Natural killer cell (primary cell): ENCODE data around the gene CCDC88B. TPM values are rescaled to one million over a fixed set of nuclear protein-coding genes. Genes with fewer than 3 reads are reported as not detected.
A peak's percentile ranks its signal among the peaks of the same experiment; 100 is the strongest.

Experiments used
- ATAC-seq, 3 donors: fragments of 150-1000 bp in 2 of 3; fragments of 200-7000 bp in 1 of 3; cut with Tn5 transposase; 1 replicate in 1 of 3; 2 replicates in 2 of 3; pipeline ENCODE4 v1.10.0; 2021; ENCODE audit warnings: mild to moderate bottlenecking in 2 of 3, moderate library complexity in 2 of 3
- DNase-seq, 2 donors: peaks; one replicate each; pipeline versions ENCODE4 v3.0.0 to v3.0.0-alpha.2; 2013 to 2021; ENCODE audit warnings: mixed read lengths in 1 of 2
- H3K27ac ChIP-seq: one replicate; pipeline ENCODE4 v1.5.1; 2013; ENCODE audit warnings: mild to moderate bottlenecking, low read length
- H3K27me3 ChIP-seq: one replicate; pipeline ENCODE4 v1.6.1; 2013; ENCODE audit warnings: low read length; ENCODE audit not compliant: control insufficient read depth, insufficient read depth
- H3K36me3 ChIP-seq: one replicate; pipeline ENCODE4 v1.6.1; 2013; ENCODE audit warnings: low read length; ENCODE audit not compliant: control insufficient read depth, insufficient read depth
- H3K4me1 ChIP-seq: one replicate; pipeline ENCODE4 v1.6.1; 2013; ENCODE audit warnings: low read length; ENCODE audit not compliant: control insufficient read depth, insufficient read depth
- H3K4me3 ChIP-seq: one replicate; pipeline ENCODE4 v1.5.1; 2013; ENCODE audit warnings: low read length
- H3K9me3 ChIP-seq: one replicate; pipeline ENCODE4 v1.6.1; 2013; ENCODE audit warnings: low read length; ENCODE audit not compliant: control insufficient read depth, insufficient read depth
- H3K27ac Mint-ChIP-seq, 2 donors: one replicate each; pipeline ENCODE4 v1.8.0; 2022; ENCODE audit warnings: mild to moderate bottlenecking in 2 of 2, mixed read lengths in 2 of 2, moderate library complexity in 1 of 2
- H3K27me3 Mint-ChIP-seq, 2 donors: one replicate each; pipeline ENCODE4 v1.8.0; 2022; ENCODE audit warnings: low read depth in 2 of 2, mixed read lengths in 2 of 2
- H3K36me3 Mint-ChIP-seq: one replicate; pipeline ENCODE4 v1.8.0; 2022; ENCODE audit warnings: mixed read lengths
- H3K4me1 Mint-ChIP-seq, 2 donors: one replicate each; pipeline ENCODE4 v1.8.0; 2022; ENCODE audit warnings: mixed read lengths in 2 of 2
- H3K4me3 Mint-ChIP-seq: one replicate; pipeline ENCODE4 v1.8.0; 2022; ENCODE audit warnings: mild to moderate bottlenecking, moderate library complexity, mixed read lengths
- H3K9me3 Mint-ChIP-seq, 2 donors: one replicate each; pipeline ENCODE4 v1.8.0; 2022; ENCODE audit warnings: mixed read lengths in 2 of 2
- CTCF ChIP-seq: fragments of 200-600 bp; IDR thresholded peaks from one replicate; pipeline ENCODE4 v1.8.0; 2022; ENCODE audit warnings: antibody characterized with exemption
- WGBS: methylation state at CpG from one replicate; pipeline ENCODE4 v1.1.7; 2013; ENCODE audit warnings: missing lambda C conversion rate; ENCODE audit not compliant: insufficient coverage; 5-methylcytosine and 5-hydroxymethylcytosine counted together
- intact Hi-C: fragments of 100-400 bp; cut with micrococcal nuclease; formaldehyde crosslinking; loops from one replicate; pipeline ENCODE4 v1.14.2; 2022
- total RNA-seq, 4 donors: library from RNA; stranded (reverse); fragments of 120-200 nt in 1 of 4; gene quantifications; one replicate each; pipeline versions ENCODE4 v1.2.3 to v1.2.4, GENCODE V29; 2013 to 2022

The CCDC88B gene
- total RNA-seq, 3 donors from 2014 or later (not counting 1 experiment from before 2014, with no cell fraction given), result 262 to 276 (median 272) TPM

- Mint-ChIP-seq H3K9me3 (no peaks in the 10 kb centered on the region), H3K27ac (no peak overlapping the region), H3K4me1 (peaks cover 6 to 25% of the 10 kb centered on the region in 2 donors), H3K27me3 (peaks cover 43 to 65% of the 10 kb centered on the region in 2 donors), H3K36me3 (no peaks in the 10 kb centered on the region), H3K4me3 (no peak overlapping the region)
- intact Hi-C loops, result no loop called here
- Histone ChIP-seq H3K4me3 (no peak overlapping the region), H3K9me3 (no peaks in the 10 kb centered on the region), H3K27me3 (peaks cover 62% of the 10 kb centered on the region), H3K36me3 (no peaks in the 10 kb centered on the region), H3K4me1 (peaks cover 30% of the 10 kb centered on the region), H3K27ac (no peak overlapping the region)
- DNase-seq (no peak), ATAC-seq (no peak)
- TF ChIP-seq CTCF, result no peak
- 11% methylated on average over 31 of the region's 34 CpGs for WGBS
Measured at GRCh38 chr11:64296830-64297698, 42.9 kb upstream of the CCDC88B start.

- H3K4me3 ChIP-seq, result no peak overlapping the region
- TF ChIP-seq CTCF, result no peak
- no peaks in the 10 kb centered on the region for H3K9me3 ChIP-seq
- H3K27ac ChIP-seq, result no peak overlapping the region
- no peaks in the 10 kb centered on the region for H3K9me3 Mint-ChIP-seq
- peaks cover 43 to 61% of the 10 kb centered on the region in 2 donors for H3K27me3 Mint-ChIP-seq
- no peaks in the 10 kb centered on the region for H3K36me3 Mint-ChIP-seq
- H3K4me3 Mint-ChIP-seq, result no peak overlapping the region
- peaks cover 24% of the 10 kb centered on the region for H3K4me1 ChIP-seq
- ATAC-seq (no peak), DNase-seq (peak in 1 of 2 donors; percentile 44)
- peaks cover 6 to 19% of the 10 kb centered on the region in 2 donors for H3K4me1 Mint-ChIP-seq
- intact Hi-C loops, result no loop called here
- H3K27ac Mint-ChIP-seq, result no peak overlapping the region
- WGBS, result 18% methylated on average over 18 of the region's 18 CpGs
- peaks cover 56% of the 10 kb centered on the region for H3K27me3 ChIP-seq
- H3K36me3 ChIP-seq, result no peaks in the 10 kb centered on the region
Measured at GRCh38 chr11:64297699-64298358, 42.2 kb upstream of the CCDC88B start.

GRCh38 chr11:64298966-64299846 lies 40.8 kb upstream of the CCDC88B start:
- WGBS, result 2% methylated on average over 58 of the region's 60 CpGs
- TF ChIP-seq CTCF, result no peak
- Histone ChIP-seq H3K27ac (no peak overlapping the region), H3K4me3 (no peak overlapping the region), H3K36me3 (no peaks in the 10 kb centered on the region), H3K27me3 (peaks cover 53% of the 10 kb centered on the region), H3K4me1 (peaks cover 32% of the 10 kb centered on the region), H3K9me3 (no peaks in the 10 kb centered on the region)
- peak overlapping the region in 1 of 2 donors; percentile 86 for H3K27ac Mint-ChIP-seq
- ATAC-seq, result no peak
- intact Hi-C loops, result no loop called here
- H3K36me3 Mint-ChIP-seq, result no peaks in the 10 kb centered on the region
- no peaks in the 10 kb centered on the region for H3K9me3 Mint-ChIP-seq
- peak overlapping the region; percentile 69 for H3K4me3 Mint-ChIP-seq
- peaks cover 10 to 24% of the 10 kb centered on the region in 2 donors for H3K4me1 Mint-ChIP-seq
- no peak for DNase-seq
- peaks cover 43 to 54% of the 10 kb centered on the region in 2 donors for H3K27me3 Mint-ChIP-seq
